ENCODE results near the gene NEK1. TPM values are rescaled to one million over a fixed set of nuclear protein-coding genes. Genes with fewer than 3 reads are reported as not detected.

Gene NEK1
- total and polyA plus RNA-seq, 2 of the 8 experiments (the other 6 are each of a cell fraction or from before 2014, with no cell fraction given), result 3.9 to 11.7 TPM

GRCh38 chr4:169439244-169439643, 173.1 kb downstream of the NEK1 start:
- Histone ChIP-seq H2BK120ac (replicated peaks; ENCODE audit: low read depth, low read length) (no peak overlapping the region), H3K4me2 (ENCODE audit: insufficient read depth in 1 of 2, low read depth in 2 of 2, low read length in 2 of 2) (no peak overlapping the region), H3K56ac (replicated peaks; ENCODE audit: insufficient read length, low read depth, low read length) (no peak overlapping the region), H2BK5ac (ENCODE audit: low read depth, low read length) (no peak overlapping the region), H3K79me2 (ENCODE audit: control insufficient read depth in 1 of 2, insufficient read depth in 2 of 2, low read length in 2 of 2) (no peaks in the 10 kb centered on the region), H2BK12ac (ENCODE audit: low read depth, low read length) (no peak overlapping the region), H4K91ac (replicated peaks; ENCODE audit: insufficient read length, low read length) (no peak overlapping the region), H2AFZ (ENCODE audit: low read length) (no peak overlapping the region), H3K23ac (ENCODE audit: insufficient read length) (no peak overlapping the region), H3K27ac (ENCODE audit: low read depth, low read length) (no peak overlapping the region), H3K9me3 (ENCODE audit: insufficient read depth in 2 of 2, low read depth in 1 of 2, low read length in 1 of 2) (0 out of 4 replicates have a peak, but pooled peaks cover 0 to 4% of the 10 kb centered on the region in 2 experiments), H3K23me2 (ENCODE audit: low read depth, low read length) (no peaks in the 10 kb centered on the region), H4K8ac (ENCODE audit: extremely low read depth, insufficient read depth, low read length) (no peak overlapping the region), H2BK15ac (ENCODE audit: low read length) (no peak overlapping the region), H3K36me3 (ENCODE audit: control insufficient read depth in 2 of 4, insufficient read depth in 4 of 4, low read length in 3 of 4) (no peaks in the 10 kb centered on the region; a peak in 1 of 8 replicates), H3K27me3 (replicated peaks in 1 of 4; ENCODE audit: control insufficient read depth in 3 of 4, extremely low read depth in 1 of 4, insufficient read depth in 3 of 4, low read length in 3 of 4) (no peaks in the 10 kb centered on the region), H3K9ac (replicated peaks in 1 of 4; ENCODE audit: extremely low read depth in 1 of 4, low read depth in 3 of 4, low read length in 3 of 4) (no peak overlapping the region), H4K5ac (ENCODE audit: insufficient read length, low read depth, low read length) (no peak overlapping the region), H3K4me3 (ENCODE audit: extremely low read depth in 1 of 4, insufficient read depth in 2 of 4, low read depth in 3 of 4, low read length in 4 of 4) (no peak overlapping the region), H2BK20ac (ENCODE audit: low read length) (no peak overlapping the region), H3K14ac (ENCODE audit: insufficient read length) (no peak overlapping the region), H3K4me1 (replicated peaks in 1 of 4; ENCODE audit: control insufficient read depth in 3 of 4, insufficient read depth in 4 of 4, low read length in 3 of 4) (no peaks in the 10 kb centered on the region), H3K4ac (replicated peaks; ENCODE audit: insufficient read length, low read depth, low read length) (no peak overlapping the region), H3K79me1 (ENCODE audit: low read depth, low read length) (no peaks in the 10 kb centered on the region), H4K20me1 (replicated peaks in 1 of 2; ENCODE audit: control insufficient read depth in 1 of 2, insufficient read depth in 2 of 2, low read length in 2 of 2) (no peaks in the 10 kb centered on the region), H2AK5ac (ENCODE audit: low read depth, low read length) (no peak overlapping the region), H3K18ac (ENCODE audit: extremely low read depth, low read length) (no peak overlapping the region)
- FAIRE-seq (no peak), DNase-seq (ENCODE audit: low read depth in 1 of 2, low spot score in 2 of 2) (no peak)
- ChIA-PET CTCF (ENCODE audit: partially characterized antibody) (interaction anchor here (1.1 kb wide), 1 partner anchor 496 kb away, joined by 3 read pairs; no protein-coding TSS in a partner anchor), POLR2A (ENCODE audit: partially characterized antibody) (no interaction called here)
- TF ChIP-seq YY1 (IDR thresholded peaks at IDR 0.05; ENCODE audit: low read depth, low read length) (no peak), CTCF (IDR thresholded peaks at IDR 0.05; ENCODE audit: control extremely low read depth in 1 of 3, insufficient read depth in 1 of 3, low read depth in 1 of 3, low read length in 3 of 3) (no peak), SRF (IDR thresholded peaks at IDR 0.05; ENCODE audit: low read depth, low read length) (no peak), SUZ12 (IDR thresholded peaks at IDR 0.05; ENCODE audit: low read length) (no peak), SIRT6 (IDR thresholded peaks at IDR 0.05; ENCODE audit: low read length) (no peak), CTBP2 (IDR thresholded peaks at IDR 0.05; ENCODE audit: borderline replicate concordance, insufficient read depth, insufficient read length, low read length) (no peak), ASH2L (IDR thresholded peaks at IDR 0.05; ENCODE audit: low read length) (no peak), ATF2 (IDR thresholded peaks at IDR 0.05; ENCODE audit: low read length) (no peak), E2F6 (IDR thresholded peaks at IDR 0.05) (no peak)
- 91% methylated on average over 1 of the region's 1 CpG; no CpG with 5 or more reads in 1 of the 2 experiments for WGBS, 2 experiments (ENCODE audit: extremely low coverage in 1 of 2, insufficient coverage in 1 of 2, insufficient read length in 1 of 2, insufficient replicate concordance in 2 of 2, low coverage in 1 of 2, low lambda C conversion rate in 2 of 2, missing lambda C conversion rate in 1 of 2)
